Measurements from ENCODE around the gene GRID2IP. TPM values are rescaled to one million over a fixed set of nuclear protein-coding genes. Genes with fewer than 3 reads are reported as not detected.

The GRID2IP gene
- total and polyA plus RNA-seq, 2 of the 13 experiments (the other 11 are each of a cell fraction or from before 2014, with no cell fraction given) = 0.03 TPM; not detected in 1

DNA sequence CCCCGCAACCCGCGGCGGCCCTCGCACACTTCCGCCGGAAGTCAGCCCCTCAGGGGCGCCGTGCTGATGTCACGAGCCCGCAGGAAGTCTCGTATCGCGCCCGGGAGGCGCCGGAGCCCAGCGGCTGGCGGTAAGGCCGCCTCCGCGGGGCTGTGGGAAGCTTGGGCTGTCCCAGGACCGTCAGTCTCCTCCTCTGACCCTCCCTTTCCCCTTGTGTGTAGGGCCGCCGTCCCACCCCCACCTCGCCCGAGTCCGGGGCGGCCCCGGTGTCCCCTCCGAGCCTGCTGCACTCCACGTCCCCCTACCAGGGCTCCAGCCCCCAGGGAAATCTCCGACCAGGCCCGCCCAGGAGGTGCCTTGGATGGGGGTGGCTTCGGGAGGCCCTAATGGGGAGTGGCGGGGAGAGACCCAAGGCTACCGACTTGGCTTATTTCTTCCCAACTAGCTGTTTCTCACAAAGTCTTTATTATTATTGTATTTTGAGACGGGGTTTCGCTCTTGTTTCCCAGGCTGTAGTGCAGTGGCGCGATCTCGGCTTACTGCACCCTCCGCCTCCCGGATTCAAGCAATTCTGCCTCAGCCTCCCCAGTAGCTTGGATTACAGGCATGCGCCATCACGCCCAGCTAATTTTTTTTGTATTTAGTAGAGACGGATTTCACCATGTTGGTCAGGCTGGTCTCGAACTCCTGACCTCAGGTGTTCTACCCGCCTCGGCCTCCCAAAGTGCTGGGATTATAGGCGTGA, 26.3 kb upstream of the GRID2IP start, which contains the start of gene ZDHHC4 (continued):
- TF ChIP-seq MED13 (CRISPR knock-in tag; IDR thresholded peaks at IDR 0.05) (peak; percentile 74), POGZ (CRISPR knock-in tag; IDR thresholded peaks at IDR 0.05) (no peak; the same call in 1 of the 2 replicates), ZNF331 (CRISPR knock-in tag; IDR thresholded peaks at IDR 0.05) (peak; percentile 84), SMAD1 (CRISPR knock-in tag; IDR thresholded peaks at IDR 0.05; ENCODE audit: borderline replicate concordance, low read depth) (no peak), ZNF34 (CRISPR knock-in tag; IDR thresholded peaks at IDR 0.05; ENCODE audit: borderline replicate concordance) (no peak; the same call in 1 of the 2 replicates), REXO4 (CRISPR knock-in tag; IDR thresholded peaks at IDR 0.05; ENCODE audit: borderline replicate concordance) (no peak), ZNF160 (CRISPR knock-in tag; IDR thresholded peaks at IDR 0.05) (peak; percentile 40; the same call in 1 of the 2 replicates), TBX2 (CRISPR knock-in tag; IDR thresholded peaks at IDR 0.05; ENCODE audit: borderline replicate concordance) (peak; percentile 82), ZSCAN20 (CRISPR knock-in tag; IDR thresholded peaks at IDR 0.05; ENCODE audit: borderline replicate concordance) (0 out of 2 replicates have a peak, but pooled peaks have one; percentile 36), ZNF713 (CRISPR knock-in tag; IDR thresholded peaks at IDR 0.05) (0 out of 2 replicates have a peak, but pooled peaks have one; percentile 38), MXD4 (CRISPR knock-in tag; IDR thresholded peaks at IDR 0.05) (peak; percentile 47; the same call in 1 of the 2 replicates), CBX1 (IDR thresholded peaks at IDR 0.05; ENCODE audit: low read depth) (no peak), SATB2 (CRISPR knock-in tag; IDR thresholded peaks at IDR 0.05) (peak; percentile 61; the same call in 1 of the 2 replicates), MLLT10 (CRISPR knock-in tag; IDR thresholded peaks at IDR 0.05) (no peak), NFE2 (CRISPR knock-in tag; IDR thresholded peaks at IDR 0.05) (no peak), ZBTB42 (CRISPR knock-in tag; IDR thresholded peaks at IDR 0.05) (no peak), NR2C2 (CRISPR knock-in tag; IDR thresholded peaks at IDR 0.05; ENCODE audit: borderline replicate concordance) (peak; percentile 86)
- TF ChIP-seq, protein P1, sequence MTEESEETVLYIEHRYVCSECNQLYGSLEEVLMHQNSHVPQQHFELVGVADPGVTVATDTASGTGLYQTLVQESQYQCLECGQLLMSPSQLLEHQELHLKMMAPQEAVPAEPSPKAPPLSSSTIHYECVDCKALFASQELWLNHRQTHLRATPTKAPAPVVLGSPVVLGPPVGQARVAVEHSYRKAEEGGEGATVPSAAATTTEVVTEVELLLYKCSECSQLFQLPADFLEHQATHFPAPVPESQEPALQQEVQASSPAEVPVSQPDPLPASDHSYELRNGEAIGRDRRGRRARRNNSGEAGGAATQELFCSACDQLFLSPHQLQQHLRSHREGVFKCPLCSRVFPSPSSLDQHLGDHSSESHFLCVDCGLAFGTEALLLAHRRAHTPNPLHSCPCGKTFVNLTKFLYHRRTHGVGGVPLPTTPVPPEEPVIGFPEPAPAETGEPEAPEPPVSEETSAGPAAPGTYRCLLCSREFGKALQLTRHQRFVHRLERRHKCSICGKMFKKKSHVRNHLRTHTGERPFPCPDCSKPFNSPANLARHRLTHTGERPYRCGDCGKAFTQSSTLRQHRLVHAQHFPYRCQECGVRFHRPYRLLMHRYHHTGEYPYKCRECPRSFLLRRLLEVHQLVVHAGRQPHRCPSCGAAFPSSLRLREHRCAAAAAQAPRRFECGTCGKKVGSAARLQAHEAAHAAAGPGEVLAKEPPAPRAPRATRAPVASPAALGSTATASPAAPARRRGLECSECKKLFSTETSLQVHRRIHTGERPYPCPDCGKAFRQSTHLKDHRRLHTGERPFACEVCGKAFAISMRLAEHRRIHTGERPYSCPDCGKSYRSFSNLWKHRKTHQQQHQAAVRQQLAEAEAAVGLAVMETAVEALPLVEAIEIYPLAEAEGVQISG (CRISPR knock-in tag; IDR thresholded peaks at IDR 0.05) = peak; percentile 92
- TF ChIP-seq, protein P2, sequence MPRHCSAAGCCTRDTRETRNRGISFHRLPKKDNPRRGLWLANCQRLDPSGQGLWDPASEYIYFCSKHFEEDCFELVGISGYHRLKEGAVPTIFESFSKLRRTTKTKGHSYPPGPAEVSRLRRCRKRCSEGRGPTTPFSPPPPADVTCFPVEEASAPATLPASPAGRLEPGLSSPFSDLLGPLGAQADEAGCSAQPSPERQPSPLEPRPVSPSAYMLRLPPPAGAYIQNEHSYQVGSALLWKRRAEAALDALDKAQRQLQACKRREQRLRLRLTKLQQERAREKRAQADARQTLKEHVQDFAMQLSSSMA (CRISPR knock-in tag; IDR thresholded peaks at IDR 0.05) = 0 out of 2 replicates have a peak, but pooled peaks have one; percentile 42
- TF ChIP-seq, protein P3, sequence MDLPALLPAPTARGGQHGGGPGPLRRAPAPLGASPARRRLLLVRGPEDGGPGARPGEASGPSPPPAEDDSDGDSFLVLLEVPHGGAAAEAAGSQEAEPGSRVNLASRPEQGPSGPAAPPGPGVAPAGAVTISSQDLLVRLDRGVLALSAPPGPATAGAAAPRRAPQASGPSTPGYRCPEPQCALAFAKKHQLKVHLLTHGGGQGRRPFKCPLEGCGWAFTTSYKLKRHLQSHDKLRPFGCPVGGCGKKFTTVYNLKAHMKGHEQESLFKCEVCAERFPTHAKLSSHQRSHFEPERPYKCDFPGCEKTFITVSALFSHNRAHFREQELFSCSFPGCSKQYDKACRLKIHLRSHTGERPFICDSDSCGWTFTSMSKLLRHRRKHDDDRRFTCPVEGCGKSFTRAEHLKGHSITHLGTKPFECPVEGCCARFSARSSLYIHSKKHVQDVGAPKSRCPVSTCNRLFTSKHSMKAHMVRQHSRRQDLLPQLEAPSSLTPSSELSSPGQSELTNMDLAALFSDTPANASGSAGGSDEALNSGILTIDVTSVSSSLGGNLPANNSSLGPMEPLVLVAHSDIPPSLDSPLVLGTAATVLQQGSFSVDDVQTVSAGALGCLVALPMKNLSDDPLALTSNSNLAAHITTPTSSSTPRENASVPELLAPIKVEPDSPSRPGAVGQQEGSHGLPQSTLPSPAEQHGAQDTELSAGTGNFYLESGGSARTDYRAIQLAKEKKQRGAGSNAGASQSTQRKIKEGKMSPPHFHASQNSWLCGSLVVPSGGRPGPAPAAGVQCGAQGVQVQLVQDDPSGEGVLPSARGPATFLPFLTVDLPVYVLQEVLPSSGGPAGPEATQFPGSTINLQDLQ (CRISPR knock-in tag; IDR thresholded peaks at IDR 0.05) = 0 out of 2 replicates have a peak, but pooled peaks have one; percentile 53
- TF ChIP-seq, protein P4, sequence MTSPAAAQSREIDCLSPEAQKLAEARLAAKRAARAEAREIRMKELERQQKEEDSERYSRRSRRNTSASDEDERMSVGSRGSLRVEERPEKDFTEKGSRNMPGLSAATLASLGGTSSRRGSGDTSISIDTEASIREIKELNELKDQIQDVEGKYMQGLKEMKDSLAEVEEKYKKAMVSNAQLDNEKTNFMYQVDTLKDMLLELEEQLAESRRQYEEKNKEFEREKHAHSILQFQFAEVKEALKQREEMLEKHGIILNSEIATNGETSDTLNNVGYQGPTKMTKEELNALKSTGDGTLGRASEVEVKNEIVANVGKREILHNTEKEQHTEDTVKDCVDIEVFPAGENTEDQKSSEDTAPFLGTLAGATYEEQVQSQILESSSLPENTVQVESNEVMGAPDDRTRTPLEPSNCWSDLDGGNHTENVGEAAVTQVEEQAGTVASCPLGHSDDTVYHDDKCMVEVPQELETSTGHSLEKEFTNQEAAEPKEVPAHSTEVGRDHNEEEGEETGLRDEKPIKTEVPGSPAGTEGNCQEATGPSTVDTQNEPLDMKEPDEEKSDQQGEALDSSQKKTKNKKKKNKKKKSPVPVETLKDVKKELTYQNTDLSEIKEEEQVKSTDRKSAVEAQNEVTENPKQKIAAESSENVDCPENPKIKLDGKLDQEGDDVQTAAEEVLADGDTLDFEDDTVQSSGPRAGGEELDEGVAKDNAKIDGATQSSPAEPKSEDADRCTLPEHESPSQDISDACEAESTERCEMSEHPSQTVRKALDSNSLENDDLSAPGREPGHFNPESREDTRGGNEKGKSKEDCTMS (CRISPR knock-in tag; conservative IDR thresholded peaks at IDR 0.05) = no peak
